GM21447 (cell line): ENCODE results near the gene GABBR2.
A peak's percentile ranks its signal among the peaks of the same experiment; 100 is the strongest.
"Not testable (repeated sequence)": the region's sequence is repeated elsewhere in the genome, so short reads cannot be mapped to it uniquely, and the experiment has no call there.

ENCODE experiments used
- ATAC-seq: cut with Tn5 transposase; IDR thresholded peaks from one replicate; pipeline ENCODE4 v1.9.1; 2021; ENCODE audit not compliant: unreplicated experiment

GABBR2 gene

DNA sequence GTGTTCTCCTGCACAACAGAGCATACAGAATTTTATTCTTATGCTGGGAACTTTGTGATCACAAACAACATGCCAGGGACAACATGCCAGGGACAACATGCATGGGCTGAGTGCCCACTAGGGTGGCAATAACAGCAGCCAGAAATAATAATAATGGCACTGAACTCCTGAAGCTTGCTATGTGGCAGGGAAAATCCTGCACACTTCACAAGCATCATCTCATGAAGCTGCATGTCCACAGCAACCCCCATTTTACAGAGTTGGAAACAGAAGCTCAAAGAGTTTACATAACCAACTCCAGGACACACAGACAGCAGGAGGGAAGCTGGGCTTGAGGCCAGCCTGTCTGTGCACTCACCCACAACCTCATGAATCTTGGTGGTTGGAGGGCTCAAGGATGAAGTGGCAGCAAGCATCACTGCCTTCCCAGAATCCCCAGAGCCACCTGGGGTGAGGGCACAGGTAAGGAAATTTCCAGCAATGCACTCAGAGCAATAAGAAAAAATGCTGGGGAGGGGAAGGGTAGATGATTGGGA lies 111.4 kb downstream of the GABBR2 start:
- ATAC-seq, result no peak

DNA sequence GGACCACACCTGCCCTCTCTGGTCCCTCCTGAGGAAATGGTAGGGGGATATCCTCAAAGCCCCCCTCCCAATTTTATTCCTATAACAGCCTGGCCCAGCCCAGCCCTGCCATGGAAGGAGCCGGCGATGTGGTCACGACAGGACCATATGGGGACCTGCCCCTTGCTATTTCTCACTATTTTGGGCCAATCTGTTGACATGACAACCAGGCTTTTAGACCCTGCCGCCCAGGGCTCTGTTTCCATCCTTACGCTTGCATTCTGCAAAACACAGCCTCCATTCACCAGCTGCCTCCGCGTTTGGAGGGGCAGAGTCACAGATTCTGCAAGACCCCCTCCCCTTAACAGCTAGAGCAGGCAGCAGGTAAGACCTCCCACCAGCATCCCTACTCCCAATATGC lies 112.2 kb downstream of the GABBR2 start:
- ATAC-seq, result no peak

DNA sequence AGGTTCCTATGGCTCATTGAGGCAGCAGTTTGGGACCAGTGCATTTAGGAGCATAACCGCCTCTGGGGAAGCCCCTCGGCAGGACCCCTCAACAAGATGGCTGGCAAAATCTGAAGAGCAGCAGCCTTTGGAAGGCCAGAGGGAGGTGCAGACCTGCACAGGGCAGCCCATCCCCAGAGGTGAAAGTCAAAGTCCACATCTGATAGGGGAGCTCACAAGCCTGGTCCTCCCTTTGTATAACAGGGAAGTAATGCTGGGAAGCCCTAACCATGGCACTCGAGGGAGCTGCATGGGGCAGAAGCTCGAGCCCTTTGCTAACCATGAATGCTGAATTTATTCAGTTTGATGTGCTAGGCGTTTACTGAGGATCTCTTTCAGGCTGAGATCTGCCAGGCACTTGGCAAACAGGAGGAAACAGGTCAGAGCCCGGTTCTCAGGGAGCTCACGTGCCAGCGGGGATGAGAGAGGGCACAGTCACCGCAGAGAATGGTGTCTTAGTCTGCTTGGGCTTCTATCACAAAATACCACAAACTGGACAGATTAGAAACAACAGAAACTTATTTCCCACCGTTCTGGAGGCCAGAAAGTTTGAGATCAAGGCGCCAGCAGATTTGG lies 114.1 kb downstream of the GABBR2 start:
- no peak for ATAC-seq

DNA sequence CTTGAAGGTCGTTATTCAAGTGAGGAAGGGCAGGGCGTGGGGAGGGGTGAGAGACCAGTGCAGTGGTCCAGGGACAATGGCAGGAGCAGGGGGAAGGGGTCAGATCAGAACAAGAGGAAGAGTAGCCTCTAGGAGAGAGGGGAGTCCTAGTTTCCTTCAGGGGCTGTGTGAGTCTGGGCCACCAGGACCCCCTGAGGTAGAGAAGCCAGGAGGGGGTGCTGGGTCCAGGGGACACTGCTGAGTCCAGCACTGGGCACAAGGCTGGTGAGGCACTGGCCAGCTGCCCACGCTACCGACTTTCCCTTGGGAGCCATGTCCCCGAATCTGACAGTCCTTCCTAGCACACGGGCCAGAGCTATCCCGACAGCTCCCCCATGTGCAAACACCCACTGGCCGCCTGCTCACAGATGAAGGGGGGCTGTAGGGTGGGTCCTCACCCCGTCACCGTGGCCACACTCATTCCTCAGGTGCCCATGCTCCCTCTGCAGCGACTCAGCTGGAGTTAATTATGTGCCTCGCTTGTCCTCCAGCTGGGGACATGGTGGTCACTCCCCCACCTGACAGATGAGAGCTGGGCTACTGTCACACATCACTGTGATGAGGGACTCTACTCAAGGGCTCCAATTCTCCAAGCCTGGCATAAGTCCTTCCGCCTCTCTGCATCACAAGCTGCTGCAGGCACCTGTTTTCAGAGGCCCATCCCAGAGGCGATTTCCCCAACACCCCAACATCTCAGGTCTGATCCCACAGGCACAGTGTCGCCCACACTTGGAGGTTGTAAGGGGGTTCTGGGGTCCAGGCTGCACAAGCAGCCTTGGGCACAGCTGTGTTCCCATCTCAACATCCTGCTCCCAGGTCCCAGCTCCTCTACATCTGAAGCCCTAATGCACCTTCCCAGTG lies 115.1 kb downstream of the GABBR2 start:
- no peak for ATAC-seq

DNA sequence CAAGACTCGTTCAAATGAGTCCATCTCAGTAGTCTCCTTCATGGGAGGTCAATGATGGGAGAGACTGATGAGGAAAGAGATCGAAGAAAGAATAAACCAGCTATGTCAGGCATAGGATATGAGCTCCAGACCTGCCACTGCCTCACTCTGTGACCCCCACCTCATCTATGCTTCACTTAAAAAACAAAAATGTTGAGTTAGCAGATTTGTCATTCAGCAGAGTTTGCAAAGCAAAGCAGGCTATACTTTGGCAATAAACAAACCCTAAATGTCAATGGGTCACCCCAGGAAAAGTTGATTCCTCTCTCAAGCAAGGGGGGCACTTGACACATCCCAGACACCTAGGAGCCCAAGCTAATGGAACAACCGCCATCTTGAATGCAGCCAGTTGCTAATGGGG lies 117.0 kb downstream of the GABBR2 start:
- no peak for ATAC-seq

DNA sequence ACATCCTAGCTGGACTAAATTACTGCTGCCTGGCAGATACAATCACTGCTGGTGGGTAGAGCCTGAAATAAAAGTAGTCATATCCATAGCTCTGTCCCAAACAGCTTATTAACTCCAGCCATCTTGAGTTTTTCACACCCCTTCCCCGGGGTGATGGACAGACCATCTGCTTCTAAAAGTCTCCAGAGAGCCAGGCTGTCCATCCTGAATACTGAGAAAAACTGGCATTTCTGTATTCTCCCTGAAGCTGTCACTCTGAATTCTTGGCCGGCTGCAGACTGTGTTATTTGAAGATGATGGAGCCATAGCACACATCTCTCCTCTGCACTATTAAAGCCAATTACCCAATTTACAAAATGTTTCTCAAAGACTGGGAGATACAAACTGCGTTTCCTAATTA lies 118.6 kb downstream of the GABBR2 start:
- no peak for ATAC-seq

DNA sequence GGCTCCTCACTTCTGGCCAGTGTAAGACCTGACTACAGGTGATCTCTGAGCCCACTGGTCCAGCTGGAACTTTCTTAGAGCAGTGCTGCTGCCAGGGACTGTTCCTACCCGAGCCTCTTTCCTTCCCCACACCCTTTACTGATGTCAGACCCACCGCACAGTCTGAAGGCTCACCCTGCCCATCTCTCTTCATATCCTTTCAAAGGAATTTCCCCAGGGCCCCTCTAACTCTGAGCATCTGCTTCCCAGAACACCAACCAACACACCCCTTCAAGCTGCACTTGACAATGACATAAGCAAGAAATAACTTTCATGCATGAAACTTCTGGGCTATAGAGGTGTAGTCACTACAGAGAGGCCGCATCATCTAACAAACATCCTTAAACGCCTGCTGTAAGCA lies 119.6 kb downstream of the GABBR2 start:
- no peak for ATAC-seq

DNA sequence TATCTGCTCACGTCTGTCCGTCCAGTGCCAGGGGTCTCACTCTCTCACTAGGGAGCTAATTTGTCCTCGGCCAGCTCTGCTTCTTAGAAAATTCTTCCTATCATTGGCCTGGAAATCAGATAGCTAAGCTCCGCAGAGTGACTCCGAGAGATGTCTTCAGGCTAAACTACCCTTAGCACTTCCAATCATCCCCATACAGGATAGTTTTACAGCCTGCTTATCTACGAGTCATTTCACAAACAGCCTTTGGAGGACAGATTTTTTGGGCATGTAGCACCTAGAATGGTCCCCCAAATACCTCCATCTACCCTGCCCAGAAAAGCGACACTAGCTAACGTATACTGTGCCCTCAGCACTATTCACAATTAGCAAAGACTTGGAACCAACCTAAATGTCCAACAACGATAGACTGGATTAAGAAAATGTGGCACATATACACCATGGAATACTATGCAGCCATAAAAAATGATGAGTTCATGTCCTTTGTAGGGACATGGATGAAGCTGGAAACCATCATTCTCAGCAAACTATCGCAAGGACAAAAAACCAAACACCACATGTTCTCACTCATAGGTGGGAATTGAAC lies 123.8 kb downstream of the GABBR2 start:
- not testable (repeated sequence) for ATAC-seq

DNA sequence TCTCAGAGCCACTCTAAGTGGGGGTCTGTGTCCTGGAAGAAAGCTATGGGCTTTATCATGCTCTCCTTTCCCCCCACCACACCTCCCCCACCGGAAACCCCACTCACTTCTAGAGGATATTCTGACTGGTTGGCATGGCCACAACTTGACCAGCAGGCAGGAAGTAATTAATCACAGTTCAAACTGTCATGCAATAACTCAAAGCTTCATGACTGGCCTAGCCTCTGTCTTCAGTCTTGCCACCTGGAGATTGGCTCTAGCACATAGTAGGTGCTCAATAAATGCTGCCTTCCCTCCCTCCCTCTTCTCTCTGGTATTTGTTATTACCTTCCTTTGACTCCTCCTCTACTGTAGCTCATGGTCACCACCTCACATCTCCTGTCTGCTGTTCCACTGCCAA lies 124.7 kb downstream of the GABBR2 start:
- ATAC-seq, result peak; percentile 82

DNA sequence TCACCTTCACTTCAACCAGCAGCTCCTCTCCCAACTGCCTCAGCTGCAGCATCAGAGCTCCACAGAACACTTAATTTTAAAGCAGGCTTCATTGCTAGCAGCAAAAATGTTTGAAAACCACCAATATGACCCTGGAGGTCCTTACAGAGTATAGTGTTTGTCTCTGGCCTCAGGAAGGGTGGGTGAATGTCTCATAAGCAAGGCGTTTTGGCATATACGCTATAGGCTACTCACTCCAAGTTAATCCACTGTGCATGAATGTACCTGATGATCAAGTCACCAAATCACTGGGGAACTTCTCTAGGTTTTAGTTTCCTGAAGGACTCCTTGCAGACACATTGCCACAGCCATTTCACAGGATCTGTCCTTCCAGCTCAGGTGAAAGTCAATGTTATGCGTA lies 125.3 kb downstream of the GABBR2 start:
- ATAC-seq, result no peak

DNA sequence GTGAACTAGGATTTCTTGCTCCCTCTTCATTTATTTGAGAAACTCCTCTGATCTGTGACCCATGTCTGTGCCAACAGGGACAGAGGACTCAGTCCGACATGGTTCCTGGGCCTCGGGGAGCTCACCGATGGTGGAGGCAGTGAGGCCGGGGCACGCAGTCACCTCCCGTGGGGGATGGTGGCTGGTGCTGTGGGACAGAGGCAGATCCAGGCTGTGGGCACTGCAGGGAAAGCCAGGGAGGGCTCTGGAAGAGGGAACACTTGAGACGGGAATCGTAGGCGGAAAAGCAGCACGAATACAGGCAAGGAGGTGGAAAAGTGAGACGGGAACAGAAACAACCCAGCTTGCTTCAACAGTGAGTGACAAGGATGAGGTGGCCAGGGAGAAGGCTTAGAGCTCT lies 127.8 kb downstream of the GABBR2 start:
- no peak for ATAC-seq

DNA sequence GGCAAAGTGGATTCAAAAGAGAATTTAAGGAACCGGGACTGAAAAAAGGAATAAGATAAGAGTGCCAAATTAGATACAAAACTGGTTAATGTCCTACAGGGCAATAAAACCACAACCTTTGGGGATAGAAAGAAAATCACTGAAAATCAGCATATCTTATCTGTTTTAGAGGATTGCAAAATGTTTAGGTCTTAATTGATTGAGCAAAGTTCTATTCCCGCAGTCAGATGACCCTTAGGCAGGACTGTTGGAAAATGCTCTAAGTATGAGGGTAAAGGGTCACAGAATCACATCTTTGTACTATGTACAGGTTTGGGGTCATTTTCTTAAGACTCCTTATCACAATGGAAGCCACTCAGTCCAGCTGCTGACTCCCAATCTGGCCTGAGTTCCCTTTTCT lies 129.0 kb downstream of the GABBR2 start:
- ATAC-seq, result no peak

DNA sequence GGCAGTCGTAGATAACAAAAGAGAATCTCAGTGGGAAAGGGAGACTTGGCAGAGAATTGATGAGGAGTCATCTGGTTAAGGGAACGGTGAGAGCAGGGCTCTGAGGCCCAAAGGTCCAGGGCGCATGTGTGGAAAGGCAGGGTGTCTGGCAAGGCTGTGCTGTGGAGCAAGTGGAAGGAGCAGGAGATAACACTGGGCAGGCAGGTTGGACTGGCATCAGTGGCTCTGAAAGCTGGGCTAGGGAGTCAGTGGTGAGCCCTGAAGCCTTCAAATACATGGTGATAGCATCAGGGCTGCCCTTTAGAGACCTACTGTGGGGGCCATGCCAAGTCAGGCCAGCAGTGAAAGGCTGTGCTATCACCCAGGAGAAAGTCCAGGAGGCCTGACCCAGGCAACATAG lies 131.3 kb downstream of the GABBR2 start:
- no peak for ATAC-seq

DNA sequence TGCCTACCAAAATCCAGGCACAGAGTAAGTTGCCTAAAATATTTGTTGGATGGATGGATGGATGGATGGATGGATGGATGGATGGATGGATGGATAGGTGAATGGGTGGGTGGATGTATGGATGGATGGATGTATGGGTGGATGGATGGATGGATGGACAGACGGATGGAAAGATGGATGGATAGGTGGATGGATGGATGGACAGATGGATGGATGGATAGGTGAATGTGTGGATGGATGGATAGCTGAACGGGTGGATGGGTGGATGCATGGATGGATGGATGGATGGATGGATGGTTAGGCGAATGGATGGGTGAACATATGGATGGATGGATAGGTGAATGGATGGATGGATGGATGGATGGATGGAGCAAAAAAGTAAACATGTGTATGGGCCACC lies 131.9 kb downstream of the GABBR2 start:
- ATAC-seq, result no peak

DNA sequence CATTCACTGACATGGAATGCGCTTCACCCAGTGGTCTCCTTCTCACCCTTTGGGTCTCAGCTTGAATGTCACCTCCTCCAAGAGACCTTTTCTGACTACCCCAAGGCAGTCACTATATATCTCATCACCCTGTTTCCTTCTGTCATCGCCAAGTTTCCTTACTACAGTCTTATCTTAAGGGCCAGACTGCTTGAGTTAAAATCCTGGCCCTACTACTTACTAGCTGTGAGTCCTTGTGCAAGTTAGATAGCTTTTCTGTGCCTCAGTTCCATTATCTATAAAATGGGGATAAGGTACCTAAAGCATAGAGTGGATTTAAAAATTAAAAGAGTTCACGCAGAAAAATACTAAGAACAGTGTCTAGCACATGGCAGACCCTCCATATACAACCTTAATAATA lies 132.4 kb downstream of the GABBR2 start:
- ATAC-seq, result peak; percentile 1

DNA sequence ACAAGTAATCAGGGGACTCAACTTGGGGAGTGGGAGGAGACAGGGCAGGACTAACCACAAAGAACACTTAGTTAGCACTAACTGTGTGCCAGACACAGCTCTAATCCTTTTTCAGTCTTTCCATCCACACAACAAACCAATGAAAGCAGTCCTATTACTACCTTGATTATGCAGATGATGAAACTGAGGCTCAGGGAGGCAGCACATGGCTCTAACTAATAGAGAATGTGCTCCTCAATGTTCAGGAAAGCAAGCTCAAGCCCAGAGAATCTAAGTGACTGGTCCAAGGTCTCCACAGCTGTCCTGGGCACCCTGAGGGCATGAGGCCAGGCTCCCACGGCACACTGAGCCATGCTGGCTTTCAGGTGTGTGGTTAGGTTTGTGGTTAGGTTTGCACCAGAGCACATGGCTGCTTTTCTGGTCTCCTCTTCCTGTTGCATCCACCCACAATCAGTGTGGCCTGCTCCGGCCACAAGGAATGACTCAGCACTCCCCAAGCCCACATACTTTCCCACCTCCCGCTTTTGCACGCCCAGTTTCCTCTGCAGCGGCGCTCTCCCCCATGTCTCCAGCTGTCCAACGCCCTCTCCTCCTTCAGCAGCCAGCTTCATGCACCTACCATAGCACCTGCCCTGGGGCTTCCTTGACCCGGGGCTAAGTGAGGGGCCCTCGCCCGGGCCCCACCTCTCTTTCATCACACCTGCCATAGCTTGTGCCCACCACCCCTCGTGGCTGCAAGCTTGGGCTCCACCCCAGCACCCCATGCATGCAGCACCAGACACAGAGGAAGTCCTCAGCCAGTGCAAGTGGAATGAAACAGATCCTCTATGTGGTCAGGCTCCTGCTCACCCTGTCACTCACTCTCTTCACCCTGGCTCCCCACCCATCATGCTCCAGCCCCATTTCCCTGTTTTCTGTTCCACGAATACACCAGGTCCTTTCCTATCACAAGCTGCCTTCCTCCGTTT lies 133.1 kb downstream of the GABBR2 start:
- ATAC-seq, result peak; percentile 86

DNA sequence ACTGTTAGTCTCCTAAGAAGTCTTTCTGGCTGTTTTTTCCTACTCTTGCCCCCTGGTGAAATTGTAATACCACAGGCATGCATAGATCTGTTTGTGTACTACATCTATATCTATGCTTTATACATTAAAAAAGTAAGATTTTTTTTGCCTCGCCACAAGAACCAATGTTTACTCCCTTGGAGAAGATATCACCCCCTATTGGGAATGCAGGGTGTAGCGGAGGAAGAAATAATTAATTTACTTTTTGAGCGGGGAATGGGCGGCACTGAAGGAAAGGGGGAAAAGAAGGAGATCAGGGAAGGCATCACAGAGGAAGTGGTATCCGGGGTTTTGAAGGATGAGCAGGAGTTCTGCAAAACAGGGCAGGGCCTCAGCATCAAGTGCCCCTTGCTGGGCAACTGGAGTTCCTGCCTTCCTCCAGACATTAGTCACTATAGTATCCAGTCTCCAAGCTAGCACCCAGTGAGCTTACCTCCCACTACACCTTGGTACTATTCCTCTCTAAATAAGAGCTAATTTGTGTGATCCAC lies 134.9 kb downstream of the GABBR2 start:
- no peak for ATAC-seq

DNA sequence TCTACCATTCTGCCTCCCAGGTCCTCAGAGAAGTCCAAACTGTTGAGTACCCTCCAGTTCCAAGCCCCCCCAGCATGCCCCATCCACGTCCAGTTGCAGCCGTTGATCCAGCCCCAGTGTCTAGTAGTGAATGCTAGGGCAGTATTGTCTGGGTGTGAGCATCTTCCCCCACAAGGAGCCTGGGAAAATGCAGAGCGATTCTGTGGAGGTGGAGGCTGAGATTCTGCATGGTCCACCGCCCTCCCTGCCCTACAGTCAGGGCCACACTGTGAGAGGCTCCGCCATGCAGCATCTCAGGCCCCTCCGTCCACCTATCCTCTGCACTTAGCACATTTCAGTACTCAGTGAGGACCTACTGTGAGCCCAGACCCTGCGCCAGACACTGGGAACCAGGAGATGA lies 135.9 kb downstream of the GABBR2 start:
- no peak for ATAC-seq

DNA sequence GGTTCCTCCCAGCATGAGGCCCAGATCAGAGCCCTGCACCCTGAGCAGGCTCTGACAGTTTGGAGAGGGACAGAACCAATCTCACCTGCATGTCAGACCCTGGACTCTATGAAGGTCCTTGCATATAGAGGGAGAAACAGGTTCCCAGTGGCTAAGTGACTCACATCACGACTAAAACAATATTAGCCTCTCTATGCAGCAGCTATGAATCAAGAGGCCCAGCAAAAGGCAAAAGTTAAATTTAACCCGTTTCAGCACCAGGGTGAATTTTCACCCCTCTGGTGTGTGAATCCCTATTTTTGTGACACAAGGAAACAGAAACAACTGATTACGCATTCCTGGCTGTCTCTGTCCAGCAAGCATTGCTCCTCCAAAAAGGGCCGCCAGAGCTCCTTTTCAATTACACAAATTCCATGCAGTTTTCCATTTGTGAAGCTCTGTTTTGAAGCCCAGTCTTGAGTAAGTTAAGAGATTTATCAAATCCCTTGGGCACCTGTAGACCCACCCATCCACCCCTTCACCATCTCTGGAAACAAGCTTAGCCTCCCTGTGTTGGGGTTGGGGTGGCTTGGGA lies 136.6 kb downstream of the GABBR2 start:
- ATAC-seq, result no peak

DNA sequence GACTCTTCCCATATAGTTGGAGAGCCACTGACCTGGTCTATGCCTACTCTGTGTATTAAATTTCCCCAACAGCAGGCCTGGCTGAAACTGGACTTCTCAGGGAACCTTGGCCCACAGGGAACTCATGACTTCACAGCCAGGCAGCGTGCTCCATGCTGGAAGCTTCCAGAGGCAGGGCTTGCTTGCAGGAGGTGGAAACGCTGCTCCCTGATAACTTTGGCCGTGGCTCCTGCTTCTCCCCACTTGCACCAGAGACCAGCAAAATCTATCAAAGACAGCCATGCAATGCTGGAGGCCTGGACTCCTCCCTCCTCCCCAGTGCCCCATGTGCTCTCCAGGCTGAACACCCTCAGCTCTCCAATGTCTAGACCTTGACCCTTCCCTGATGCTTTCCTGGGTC lies 137.1 kb downstream of the GABBR2 start:
- ATAC-seq, result no peak
